ENCODE results near the gene MED17.
"Not testable (repeated sequence)": the region's sequence is repeated elsewhere in the genome, so short reads cannot be mapped to it uniquely, and the experiment has no call there.

Gene MED17

GRCh38 chr11:93757924-93758865, 25.9 kb upstream of the MED17 start:
- no peak for DNase-seq (ENCODE audit: low read depth)

- not testable (repeated sequence) for DNase-seq (ENCODE audit: low read depth)
Measured at GRCh38 chr11:93759123-93759522, 25.0 kb upstream of the MED17 start.

GRCh38 chr11:93761910-93762309, 22.2 kb upstream of the MED17 start:
- DNase-seq (ENCODE audit: low read depth), result no peak

GRCh38 chr11:93765551-93765950, 18.5 kb upstream of the MED17 start:
- DNase-seq (ENCODE audit: low read depth), result no peak

- no peak for DNase-seq (ENCODE audit: low read depth)
Measured at GRCh38 chr11:93766504-93766903, 17.6 kb upstream of the MED17 start.

GRCh38 chr11:93767018-93767417, 17.1 kb upstream of the MED17 start:
- no peak for DNase-seq (ENCODE audit: low read depth)

GRCh38 chr11:93770160-93770559, 13.9 kb upstream of the MED17 start:
- DNase-seq (ENCODE audit: low read depth), result no peak

GRCh38 chr11:93772123-93772522, 12.0 kb upstream of the MED17 start:
- no peak for DNase-seq (ENCODE audit: low read depth)

GRCh38 chr11:93773045-93773477, 11.0 kb upstream of the MED17 start:
- no peak for DNase-seq (ENCODE audit: low read depth)

GRCh38 chr11:93773601-93774200, 10.4 kb upstream of the MED17 start:
- DNase-seq (ENCODE audit: low read depth), result no peak

GRCh38 chr11:93774560-93774959, 9.5 kb upstream of the MED17 start:
- DNase-seq (ENCODE audit: low read depth), result not testable (repeated sequence)

- DNase-seq (ENCODE audit: low read depth), result no peak
Measured at GRCh38 chr11:93775289-93775688, 8.8 kb upstream of the MED17 start.

- DNase-seq (ENCODE audit: low read depth), result no peak
Measured at GRCh38 chr11:93783362-93783761, 720 bp upstream of the MED17 start.

- no peak for DNase-seq (ENCODE audit: low read depth)
Measured at GRCh38 chr11:93783765-93784144, 327 bp upstream of the MED17 start.

GRCh38 chr11:93784935-93785360, 866 bp downstream of the MED17 start:
- no peak for DNase-seq (ENCODE audit: low read depth)

GRCh38 chr11:93791493-93791892, 7.4 kb downstream of the MED17 start:
- no peak for DNase-seq (ENCODE audit: low read depth)

GRCh38 chr11:93796441-93797231, 12.6 kb downstream of the MED17 start:
- no peak for DNase-seq (ENCODE audit: low read depth)

- DNase-seq (ENCODE audit: low read depth), result no peak
Measured at GRCh38 chr11:93801366-93801765, 17.3 kb downstream of the MED17 start.

GRCh38 chr11:93804879-93805278, 20.8 kb downstream of the MED17 start:
- no peak for DNase-seq (ENCODE audit: low read depth)

- DNase-seq (ENCODE audit: low read depth), result no peak
Measured at GRCh38 chr11:93807980-93808379, 23.9 kb downstream of the MED17 start.

- DNase-seq (ENCODE audit: low read depth), result no peak
Measured at GRCh38 chr11:93813974-93814373, 29.9 kb downstream of the MED17 start.

GRCh38 chr11:93814966-93815633, 31.0 kb downstream of the MED17 start:
- no peak for DNase-seq (ENCODE audit: low read depth)

Data from stimulated activated CD8-positive, alpha-beta memory T cell treated with anti-CD3 and anti-CD28 coated beads, Interleukin-12 subunit alpha, Interleukin-12 subunit beta, amount 100 ng/mL, for 4 hours (primary cell).